Activated CD4-positive, alpha-beta T cell treated with anti-CD3 and anti-CD28 coated beads, Interleukin-2, amount 50 U/mL, for 1 hour (primary cell): Measurements from ENCODE around the gene IPCEF1.
"Not testable (repeated sequence)": the region's sequence is repeated elsewhere in the genome, so short reads cannot be mapped to it uniquely, and the experiment has no call there.

Experiments
- DNase-seq: peaks from one replicate; pipeline ENCODE4 v3.0.0-alpha.2; 2020

Gene IPCEF1

DNA sequence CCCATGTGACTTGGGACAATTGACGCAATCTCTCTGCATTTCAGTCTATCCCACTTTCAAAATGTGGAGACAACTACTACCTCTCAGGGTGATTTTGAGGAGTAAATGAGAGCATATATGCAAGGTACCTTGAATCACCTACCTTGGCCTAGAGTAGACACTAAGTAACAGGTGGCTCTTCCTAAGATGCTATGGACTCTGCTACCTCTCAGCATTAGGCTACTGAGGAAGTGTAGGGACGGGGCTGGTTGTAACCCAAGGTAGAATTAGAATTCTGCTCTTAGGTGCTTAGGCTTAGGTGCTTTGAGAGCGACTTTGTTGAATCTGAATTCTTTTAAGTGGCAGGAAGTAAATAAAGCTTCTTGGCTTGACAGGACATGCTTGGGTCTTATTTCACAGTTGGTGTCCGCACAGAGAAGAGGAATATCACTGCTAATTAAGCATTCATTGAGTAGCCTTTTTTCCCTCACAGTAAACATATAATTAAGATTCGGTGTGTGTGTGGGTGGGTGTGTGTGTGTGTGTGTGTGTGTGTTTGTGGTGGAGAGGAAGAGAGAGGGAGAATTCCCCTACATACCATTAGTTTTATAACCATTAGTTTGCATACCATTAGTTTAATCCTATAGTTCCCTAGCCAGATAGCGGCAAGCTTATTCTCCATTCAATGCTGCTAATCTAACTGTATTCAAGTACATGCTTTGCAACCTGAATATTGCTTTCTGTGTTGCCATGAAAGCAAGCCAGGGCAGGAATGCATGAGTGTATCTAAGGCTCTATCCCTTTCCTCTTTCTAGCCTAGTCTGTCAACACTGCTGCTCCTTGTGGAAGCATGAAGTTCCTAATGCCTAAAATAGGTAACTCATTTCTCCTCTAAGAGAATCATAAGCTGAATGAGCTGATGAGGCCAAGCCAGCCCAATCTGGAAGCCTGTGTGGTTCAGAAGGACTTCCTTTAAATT, 112.5 kb downstream of the IPCEF1 start:
- no peak for DNase-seq

DNA sequence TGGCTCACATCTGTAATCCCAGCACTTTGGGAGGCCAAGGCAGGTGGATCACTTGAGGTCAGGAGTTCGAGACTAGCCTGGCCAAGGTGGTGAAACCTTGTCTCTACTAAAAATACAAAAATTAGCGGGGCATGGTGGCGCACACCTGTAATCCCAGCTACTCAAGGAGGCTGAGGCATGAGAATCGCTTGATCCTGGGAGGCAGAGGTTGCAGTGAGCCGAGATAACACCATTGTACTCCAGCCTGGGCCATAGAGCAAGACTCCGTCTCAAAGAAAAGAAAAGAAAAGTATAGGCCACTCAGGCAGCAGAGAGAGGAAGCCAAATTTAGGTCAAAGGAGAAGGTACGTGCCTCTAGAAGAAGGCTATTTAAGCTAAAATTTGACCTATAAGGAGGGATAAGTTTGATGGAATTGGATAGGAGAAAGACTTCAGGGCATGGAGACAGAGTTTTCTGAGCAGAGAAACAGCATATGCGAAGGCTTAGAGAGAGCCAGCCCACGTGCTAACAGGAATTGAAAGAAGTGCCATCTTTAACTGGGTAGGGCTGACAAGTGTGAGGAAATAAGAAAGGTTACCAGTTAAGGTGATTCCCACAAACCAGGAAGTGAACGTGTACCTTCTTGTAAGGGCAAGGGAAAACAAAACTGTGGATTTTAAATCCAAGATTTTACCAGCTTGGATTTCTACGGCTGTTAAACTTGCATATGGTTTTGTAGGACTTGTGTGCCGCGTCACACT, 113.8 kb downstream of the IPCEF1 start:
- no peak for DNase-seq

DNA sequence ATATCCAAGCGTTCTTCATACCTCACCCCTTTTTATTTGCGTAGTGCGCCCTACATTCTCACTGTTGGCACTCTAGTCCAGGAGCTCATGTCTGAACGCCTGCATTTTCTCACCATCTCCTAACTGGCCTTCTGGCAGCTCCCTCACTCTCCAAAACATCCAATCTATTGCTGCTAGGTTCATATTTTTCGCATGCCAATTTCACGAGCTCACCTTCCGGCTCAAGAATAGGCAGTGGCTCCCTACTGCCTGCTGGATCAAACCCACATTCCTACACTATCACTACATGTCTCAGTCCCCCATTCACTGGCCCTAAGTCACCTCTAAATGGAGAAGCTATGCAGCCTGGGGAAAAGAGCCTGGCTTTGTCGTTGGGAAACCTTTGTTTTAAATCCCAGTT, 115.0 kb downstream of the IPCEF1 start:
- no peak for DNase-seq

GRCh38 chr6:154241061-154241460, 115.5 kb downstream of the IPCEF1 start:
- DNase-seq = not testable (repeated sequence)

DNA sequence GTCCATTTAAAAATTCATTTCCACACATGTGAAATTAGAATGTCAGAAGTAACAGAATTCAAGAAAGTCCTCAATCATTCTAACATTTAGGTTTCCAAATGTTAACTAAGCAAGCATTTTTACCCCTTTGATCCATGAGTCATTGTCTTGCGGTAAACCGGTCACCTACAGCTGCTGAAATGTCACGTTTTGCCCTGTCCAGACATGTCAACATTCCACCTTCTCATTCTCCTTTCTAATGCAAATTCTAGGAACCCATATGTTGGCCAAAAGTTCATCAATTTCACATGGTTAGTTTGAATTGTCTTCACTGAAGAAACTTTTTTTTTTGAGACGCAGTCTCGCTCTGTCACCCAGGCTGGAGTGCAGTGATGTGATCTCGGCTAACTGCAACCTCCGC, 117.2 kb downstream of the IPCEF1 start:
- DNase-seq = no peak

DNA sequence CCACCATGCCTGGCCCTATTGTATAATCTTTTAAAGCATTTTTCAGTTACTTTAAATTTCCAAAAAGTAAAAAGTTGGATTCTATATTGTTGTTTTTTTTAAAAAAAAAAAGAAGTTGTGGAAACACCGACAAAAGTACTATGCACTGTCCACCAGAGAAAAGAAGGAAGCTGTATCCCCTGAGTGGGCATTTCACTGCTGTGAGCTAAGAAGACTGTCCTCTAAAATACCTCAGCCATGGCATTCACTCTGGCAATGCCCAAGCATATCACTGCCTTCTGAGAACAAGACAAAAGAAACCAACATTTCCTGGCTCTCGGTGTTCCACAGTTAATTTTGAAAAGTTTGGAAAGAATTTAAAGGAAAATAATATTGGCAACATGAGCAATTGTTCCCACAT, 117.8 kb downstream of the IPCEF1 start:
- no peak for DNase-seq

DNA sequence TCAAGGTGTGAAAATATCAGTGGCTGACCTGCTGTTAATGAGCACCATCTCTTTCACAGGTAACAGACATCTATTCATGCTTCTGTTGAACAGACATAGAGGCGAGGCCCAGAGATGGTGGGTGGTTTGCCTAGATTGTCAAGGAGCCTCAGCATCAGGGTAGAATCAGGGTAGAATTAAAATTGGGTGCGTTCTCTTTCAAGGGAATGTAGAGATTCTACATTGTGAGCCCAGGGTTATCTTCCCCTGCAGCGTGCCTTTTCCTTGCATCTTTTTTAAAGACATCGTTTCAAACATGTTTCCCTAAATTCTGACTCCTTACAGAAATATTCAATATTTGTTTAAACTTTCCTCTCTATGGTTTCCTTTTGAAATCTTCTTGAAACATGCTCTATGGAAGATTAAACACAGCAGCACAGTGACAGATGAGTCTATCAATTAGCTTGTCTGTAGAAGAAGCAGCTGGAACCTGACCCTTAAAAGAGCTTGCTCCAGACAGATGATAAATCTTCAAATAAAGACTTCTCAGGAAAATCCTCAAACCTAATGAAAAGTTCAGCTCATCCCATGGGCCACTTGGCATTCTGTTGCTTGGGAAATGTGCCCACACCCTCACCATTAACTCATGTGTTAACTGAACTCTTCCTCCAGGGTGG, 119.8 kb downstream of the IPCEF1 start:
- DNase-seq = no peak

DNA sequence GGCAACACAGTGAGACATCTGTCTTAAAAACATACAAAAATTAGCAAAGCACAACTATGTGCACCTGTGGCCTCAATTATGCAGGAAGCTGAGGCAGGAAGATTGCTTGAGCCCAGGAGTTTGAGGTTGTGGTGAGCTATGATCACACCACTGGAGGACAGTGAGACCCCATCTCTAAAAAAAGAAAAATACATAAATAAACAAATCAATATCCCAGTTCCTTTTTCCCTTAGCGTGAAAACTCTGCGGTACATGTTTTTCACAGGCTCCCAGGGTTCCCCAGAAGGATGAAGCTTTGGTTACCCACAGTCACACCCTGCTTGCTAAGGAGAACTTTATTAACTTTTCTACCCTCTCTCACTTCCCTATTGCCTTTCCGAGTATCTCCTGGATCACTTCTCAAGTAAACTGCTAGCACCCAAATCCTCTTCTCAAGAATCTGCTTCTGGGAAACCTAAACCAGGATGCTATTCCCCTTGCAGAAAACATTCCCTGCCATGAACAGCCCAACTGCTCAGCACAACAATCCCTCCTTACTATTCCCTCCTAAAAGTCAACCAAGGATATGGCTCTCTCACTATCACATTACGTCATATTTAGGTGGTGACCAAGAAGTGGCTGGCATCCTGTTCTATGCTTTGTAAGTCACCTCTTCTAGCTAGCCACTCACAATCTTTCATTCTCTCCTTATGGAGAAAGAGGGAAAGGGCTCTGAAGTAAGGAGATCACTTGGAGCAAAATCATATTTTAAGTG, 122.4 kb downstream of the IPCEF1 start:
- no peak for DNase-seq

DNA sequence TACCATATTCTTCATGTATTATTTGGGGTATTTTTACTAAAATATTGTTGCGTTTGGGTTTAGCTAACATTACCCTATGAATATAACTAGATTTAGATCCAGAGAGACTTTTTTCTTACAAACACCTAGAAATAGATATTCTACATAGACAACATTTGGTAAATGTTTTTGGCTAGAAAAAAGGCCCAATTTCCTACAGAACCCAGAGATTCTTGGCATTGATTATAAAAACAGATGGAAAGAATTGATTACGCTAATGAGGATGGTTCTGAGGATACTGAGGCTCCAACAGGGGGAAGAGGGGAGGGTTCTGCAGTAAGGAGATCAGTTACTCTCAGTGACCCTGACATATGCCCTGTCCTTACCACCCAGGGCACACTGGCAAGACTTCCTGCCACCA, 123.2 kb downstream of the IPCEF1 start:
- no peak for DNase-seq

DNA sequence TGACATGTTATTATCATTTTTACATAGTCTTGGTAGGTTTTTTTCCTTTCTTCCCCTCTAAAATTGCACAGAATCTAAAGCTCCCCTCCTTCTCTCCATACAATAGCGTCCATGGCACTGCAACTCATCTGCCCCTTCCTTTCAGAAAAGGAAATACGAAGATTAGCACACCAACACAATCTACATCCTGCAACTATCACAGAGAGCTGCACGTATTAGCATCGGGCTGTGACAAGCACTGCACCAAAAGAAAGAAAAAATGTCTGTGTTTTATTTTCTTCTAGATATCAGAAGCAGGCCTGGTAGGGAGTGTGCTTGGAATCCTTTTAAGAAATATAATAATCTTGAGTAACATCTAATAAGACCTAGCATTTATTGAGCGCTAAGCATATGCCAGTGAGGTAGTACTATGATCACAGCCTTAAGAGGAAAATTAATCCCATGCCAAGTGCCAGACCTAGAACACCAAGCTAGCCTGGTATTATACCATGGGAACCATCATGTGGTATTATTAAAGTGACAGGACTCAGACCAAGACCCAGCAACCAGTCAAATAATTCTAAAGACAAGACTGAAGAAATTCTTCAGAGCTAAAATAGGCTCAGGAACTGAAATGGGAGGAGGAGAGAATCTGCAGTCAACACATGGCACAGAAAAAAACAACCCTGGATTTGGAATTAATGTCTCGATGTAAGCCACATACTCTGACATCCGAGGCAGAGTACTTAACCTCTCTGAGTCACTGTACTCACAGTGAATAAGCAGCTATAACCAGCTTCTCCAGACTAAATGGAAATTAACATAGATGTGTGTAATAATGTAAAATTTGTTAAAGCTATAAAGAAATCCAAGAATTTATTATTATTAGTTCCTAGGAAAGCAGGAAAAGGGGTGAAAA, 124.3 kb downstream of the IPCEF1 start:
- DNase-seq = no peak

DNA sequence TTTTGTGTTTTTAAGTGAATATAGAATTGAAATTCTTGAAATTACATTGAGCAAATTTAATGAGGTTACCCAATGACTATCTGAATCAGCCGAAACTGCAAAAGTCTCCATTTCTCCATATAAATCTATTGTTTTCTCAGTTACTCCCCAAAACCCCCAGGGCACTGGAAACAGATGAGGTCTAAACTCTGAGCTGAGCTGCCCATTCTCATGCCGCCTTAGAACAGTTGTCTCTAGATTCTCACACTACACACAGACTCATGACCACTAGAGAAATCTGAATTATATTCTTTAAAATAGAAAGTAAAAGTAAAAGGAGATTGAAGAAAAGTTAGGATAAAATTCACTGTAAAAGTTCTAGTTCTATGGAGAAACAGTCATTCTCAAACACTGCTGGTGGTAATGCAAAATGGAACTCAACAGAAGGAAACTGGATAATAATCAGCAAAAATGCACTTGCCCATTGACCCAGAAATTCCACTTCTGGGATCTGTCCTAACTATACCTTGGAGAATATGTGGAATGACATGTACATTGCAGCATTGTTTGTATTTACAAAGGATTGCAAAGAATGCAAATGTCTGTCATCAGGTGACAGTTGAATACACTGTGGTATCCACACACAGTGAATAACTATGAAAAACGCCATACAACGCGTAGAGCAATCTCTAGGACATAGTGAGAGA, 125.5 kb downstream of the IPCEF1 start:
- no peak for DNase-seq

- no peak for DNase-seq
Observed at GRCh38 chr6:154230393-154230792, 126.2 kb downstream of the IPCEF1 start.

- no peak for DNase-seq
Observed at GRCh38 chr6:154229786-154230185, 126.8 kb downstream of the IPCEF1 start.

GRCh38 chr6:154228521-154228905, 128.1 kb downstream of the IPCEF1 start:
- no peak for DNase-seq

DNA sequence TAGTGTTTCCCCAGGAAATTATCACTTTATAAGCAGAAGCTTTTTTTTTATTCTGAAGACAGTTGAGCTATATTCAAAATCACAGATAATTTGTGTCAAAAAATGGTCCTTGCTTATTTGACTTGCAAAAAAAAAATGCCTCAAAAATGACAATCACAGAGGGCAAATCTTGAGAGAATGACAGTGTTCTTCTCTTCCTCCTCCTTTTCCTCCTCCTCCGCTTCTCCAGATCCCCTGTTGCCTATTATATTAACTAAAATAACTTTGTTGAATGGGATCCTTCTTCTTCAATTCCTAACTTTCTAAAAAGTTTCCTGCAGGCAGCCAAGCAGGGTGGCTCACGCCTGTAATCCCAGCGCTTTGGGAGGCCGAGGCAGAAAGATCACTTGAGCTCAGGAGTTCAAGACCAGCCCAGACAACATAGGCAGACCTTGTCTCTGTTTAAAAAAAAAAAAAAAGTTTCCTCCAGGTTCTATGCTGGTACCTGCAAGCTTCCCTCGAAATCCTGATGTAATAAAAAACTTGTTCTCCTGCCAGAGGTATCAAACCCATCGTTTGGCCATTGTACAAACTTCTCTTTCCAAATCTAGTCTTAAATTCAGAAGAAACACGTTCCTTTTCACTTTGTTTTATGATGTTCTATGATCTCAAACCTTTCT, 128.6 kb downstream of the IPCEF1 start:
- no peak for DNase-seq

DNA sequence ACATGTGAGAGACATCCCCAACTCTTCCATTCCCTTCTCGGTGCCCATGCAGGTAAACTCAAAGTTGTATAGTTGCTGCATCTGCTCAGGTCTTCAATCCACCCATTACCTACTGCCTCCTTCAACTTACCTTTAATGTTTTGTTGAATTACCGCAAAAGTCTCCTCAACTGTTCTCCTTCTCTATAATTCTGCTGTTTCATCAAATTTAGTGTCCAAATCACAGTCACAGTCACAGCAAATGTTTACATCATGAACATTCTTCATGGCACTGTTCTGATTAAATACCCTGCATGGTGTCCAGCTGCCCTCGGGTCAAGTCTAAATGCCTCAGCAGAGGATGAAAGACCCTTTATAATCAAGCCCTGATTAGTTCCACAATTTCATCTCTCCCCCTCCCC, 130.1 kb downstream of the IPCEF1 start:
- no peak for DNase-seq

GRCh38 chr6:154223296-154223695, 133.3 kb downstream of the IPCEF1 start:
- no peak for DNase-seq

- no peak for DNase-seq
Observed at GRCh38 chr6:154222716-154223115, 133.9 kb downstream of the IPCEF1 start.

GRCh38 chr6:154219250-154219649, 137.4 kb downstream of the IPCEF1 start:
- no peak for DNase-seq

DNA sequence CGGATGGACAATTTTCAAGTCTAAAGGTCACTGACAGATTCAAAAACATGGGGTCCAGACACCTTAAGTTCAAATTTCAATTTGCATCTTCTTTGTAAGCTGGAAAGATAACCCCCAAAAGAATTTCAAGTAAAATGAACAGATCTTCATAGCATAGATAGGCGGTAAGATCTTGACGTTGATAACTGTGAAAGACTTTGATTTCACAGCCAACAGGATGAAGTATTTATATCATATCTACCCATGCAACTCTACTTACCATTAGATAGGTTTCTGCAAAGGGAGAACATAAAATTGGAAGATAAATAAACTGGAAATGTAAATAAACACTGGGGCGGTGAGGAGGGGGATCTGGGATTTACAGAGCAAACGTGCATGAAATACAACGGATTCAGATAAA, 137.8 kb downstream of the IPCEF1 start:
- no peak for DNase-seq

DNA sequence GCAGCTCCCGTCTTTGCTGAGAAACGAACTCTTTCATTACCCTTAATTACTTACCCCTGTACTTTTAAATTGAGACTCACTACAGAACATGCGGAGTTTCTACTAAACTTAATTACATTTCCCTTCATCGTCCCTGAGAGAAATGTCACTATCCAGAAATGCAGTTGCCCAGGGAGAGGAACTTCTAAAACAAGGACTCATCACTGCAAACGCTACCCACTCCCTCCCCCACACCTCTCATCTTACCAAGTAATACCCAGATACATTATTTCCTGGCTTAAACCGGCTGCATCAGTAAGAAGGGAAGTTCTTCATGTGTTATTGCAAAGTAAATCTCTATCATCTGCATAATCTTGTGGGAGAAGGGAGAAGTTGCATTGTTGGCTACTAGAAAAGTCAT, 138.3 kb downstream of the IPCEF1 start:
- DNase-seq = no peak
